ENCODE results near the gene TCP11L2. TPM values are rescaled to one million over a fixed set of nuclear protein-coding genes. Genes with fewer than 3 reads are reported as not detected.
"Not testable (repeated sequence)": the region's sequence is repeated elsewhere in the genome, so short reads cannot be mapped to it uniquely, and the experiment has no call there.

The TCP11L2 gene
- total and polyA plus RNA-seq, 12 donors: 4.9 to 168 (median 119) TPM

GRCh38 chr12:106284358-106285105, 18.0 kb upstream of the TCP11L2 start:
- ATAC-seq: peak in 6 of 8 donors; percentile 20 to 68 (median 56)
- TF ChIP-seq, protein P1, sequence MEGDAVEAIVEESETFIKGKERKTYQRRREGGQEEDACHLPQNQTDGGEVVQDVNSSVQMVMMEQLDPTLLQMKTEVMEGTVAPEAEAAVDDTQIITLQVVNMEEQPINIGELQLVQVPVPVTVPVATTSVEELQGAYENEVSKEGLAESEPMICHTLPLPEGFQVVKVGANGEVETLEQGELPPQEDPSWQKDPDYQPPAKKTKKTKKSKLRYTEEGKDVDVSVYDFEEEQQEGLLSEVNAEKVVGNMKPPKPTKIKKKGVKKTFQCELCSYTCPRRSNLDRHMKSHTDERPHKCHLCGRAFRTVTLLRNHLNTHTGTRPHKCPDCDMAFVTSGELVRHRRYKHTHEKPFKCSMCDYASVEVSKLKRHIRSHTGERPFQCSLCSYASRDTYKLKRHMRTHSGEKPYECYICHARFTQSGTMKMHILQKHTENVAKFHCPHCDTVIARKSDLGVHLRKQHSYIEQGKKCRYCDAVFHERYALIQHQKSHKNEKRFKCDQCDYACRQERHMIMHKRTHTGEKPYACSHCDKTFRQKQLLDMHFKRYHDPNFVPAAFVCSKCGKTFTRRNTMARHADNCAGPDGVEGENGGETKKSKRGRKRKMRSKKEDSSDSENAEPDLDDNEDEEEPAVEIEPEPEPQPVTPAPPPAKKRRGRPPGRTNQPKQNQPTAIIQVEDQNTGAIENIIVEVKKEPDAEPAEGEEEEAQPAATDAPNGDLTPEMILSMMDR (IDR thresholded peaks at IDR 0.05): no peak
- H3K4me1 ChIP-seq: peaks cover 0 to 36% (median 11%) of the 10 kb centered on the region in 9 donors
- intact Hi-C loops (cut with DNase I): loop anchor here in 6 of 10 donors (5.0 to 10.0 kb wide), 4 partner anchors 37 to 867 kb away; partner anchors contain the start of gene CKAP4 (in 3 of the 6)
- H3K9me3 ChIP-seq: peaks cover 0 to 13% (median 3%) of the 10 kb centered on the region in 11 donors
- no peaks in the 10 kb centered on the region for H3K27me3 ChIP-seq
- H3K27ac ChIP-seq: peak overlapping the region in 7 of 10 donors; percentile 7 to 54 (median 28)
- no peak overlapping the region for H3K4me3 ChIP-seq
- 24 to 28% methylated on average over 10 of the region's 10 CpGs for WGBS, 2 donors
- DNase-seq: no peak
- no peaks in the 10 kb centered on the region for H3K36me3 ChIP-seq

DNA sequence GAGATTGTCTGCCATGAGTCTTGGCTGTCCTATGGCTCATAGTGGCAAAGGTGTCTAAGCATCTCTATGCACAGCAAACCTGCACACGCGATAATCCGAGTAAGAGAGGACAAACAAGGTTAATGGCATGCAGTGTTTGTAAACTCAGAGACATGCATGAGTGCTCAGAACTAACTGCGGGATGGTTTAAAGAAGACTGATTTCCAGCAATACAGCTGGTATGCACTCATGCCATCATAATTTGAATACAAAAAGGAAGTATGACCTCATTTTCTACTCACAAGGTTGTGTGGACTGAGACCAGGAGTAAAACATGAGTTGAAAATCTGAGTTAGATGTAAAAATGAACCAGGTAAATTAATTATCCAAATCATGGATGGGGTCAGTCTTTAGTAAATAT, 16.6 kb upstream of the TCP11L2 start:
- TF ChIP-seq, protein P1 (IDR thresholded peaks at IDR 0.05): no peak
- no peak overlapping the region for H3K4me3 ChIP-seq
- intact Hi-C loops (cut with DNase I): loop anchor here in 1 of 10 donors (10.0 kb wide), 1 partner anchor 61 kb away; no protein-coding TSS in a partner anchor

GRCh38 chr12:106286576-106287162, 15.9 kb upstream of the TCP11L2 start:
- not testable (repeated sequence) for ATAC-seq, H3K27ac ChIP-seq, H3K4me3 ChIP-seq, DNase-seq, H3K27me3 ChIP-seq, H3K9me3 ChIP-seq, H3K36me3 ChIP-seq
- peaks cover 0 to 28% (median 11%) of the 10 kb centered on the region in 9 donors for H3K4me1 ChIP-seq
- 79 to 80% methylated on average over 14 of the region's 14 CpGs for WGBS, 2 donors
- intact Hi-C loops (cut with DNase I): loop anchor here in 1 of 10 donors (10.0 kb wide), 1 partner anchor 62 kb away; no protein-coding TSS in a partner anchor

More for the DNA sequence above, 16.6 kb upstream of the TCP11L2 start:
- peaks cover 0 to 13% (median 3%) of the 10 kb centered on the region in 11 donors for H3K9me3 ChIP-seq
- H3K27ac ChIP-seq: no peak overlapping the region
- ATAC-seq: no peak
- WGBS, 2 donors: 78 to 86% methylated on average over 4 of the region's 4 CpGs
- no peaks in the 10 kb centered on the region for H3K27me3 ChIP-seq
- no peaks in the 10 kb centered on the region for H3K36me3 ChIP-seq
- DNase-seq: no peak
- peaks cover 0 to 30% (median 11%) of the 10 kb centered on the region in 9 donors for H3K4me1 ChIP-seq

DNA sequence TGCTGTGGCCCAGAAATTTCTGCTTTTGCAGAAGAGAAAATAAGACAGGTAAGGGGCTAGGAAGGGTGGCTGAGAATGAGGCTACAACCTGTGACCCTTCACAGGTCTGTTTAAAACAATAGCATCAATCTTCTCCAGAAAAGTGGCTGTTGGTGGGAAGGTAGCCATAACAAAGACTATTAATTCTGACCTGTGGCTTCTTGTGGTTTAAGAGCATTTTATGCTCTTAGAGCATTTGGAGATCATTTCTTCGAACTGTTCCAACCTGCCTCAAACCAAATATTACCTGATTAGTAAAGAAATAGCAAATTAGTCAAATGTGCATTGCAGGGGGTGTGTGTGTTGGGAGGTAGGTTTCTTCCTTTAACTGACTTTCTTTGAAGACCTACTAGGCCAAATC, 15.2 kb upstream of the TCP11L2 start:
- TF ChIP-seq, protein P1 (IDR thresholded peaks at IDR 0.05): no peak

More for the DNA sequence above, 15.2 kb upstream of the TCP11L2 start:
- Histone ChIP-seq H3K4me3 (no peak overlapping the region), H3K27me3 (no peaks in the 10 kb centered on the region), H3K36me3 (no peaks in the 10 kb centered on the region), H3K9me3 (peaks cover 0 to 2% (median 0%) of the 10 kb centered on the region in 11 donors), H3K27ac (no peak overlapping the region), H3K4me1 (peaks cover 0 to 28% (median 11%) of the 10 kb centered on the region in 9 donors)
- intact Hi-C loops (cut with DNase I): loop anchor here in 1 of 10 donors (10.0 kb wide), 1 partner anchor 63 kb away; no protein-coding TSS in a partner anchor
- WGBS, 2 donors: 91 to 95% methylated on average over 1 of the region's 1 CpG
- ATAC-seq: no peak
- no peak for DNase-seq

Measured in heart right ventricle (tissue), 16 donors.